Bone marrow (tissue), 2 donors: ENCODE results near the gene VANGL1.

Source experiments
- DNase-seq, 2 donors: peaks; one replicate each; lab custom pipeline; 2025; lab: John Stamatoyannopoulos, UW

Gene VANGL1

GRCh38 chr1:115705085-115705951 is 63.5 kb downstream of the VANGL1 start:
- no peak for DNase-seq

GRCh38 chr1:115705963-115706362 is 64.2 kb downstream of the VANGL1 start:
- DNase-seq: no peak

- DNase-seq: peak in 1 of 2 donors; percentile 3
These were observed 65.0 kb downstream of the VANGL1 start for GRCh38 chr1:115706587-115707425.

- DNase-seq: no peak
These were observed 69.3 kb downstream of the VANGL1 start for GRCh38 chr1:115710859-115711624.

GRCh38 chr1:115712911-115713609 is 71.3 kb downstream of the VANGL1 start:
- no peak for DNase-seq

GRCh38 chr1:115713906-115714305 is 72.1 kb downstream of the VANGL1 start:
- DNase-seq: no peak

GRCh38 chr1:115714572-115715141 is 72.9 kb downstream of the VANGL1 start:
- no peak for DNase-seq

- DNase-seq: no peak
These were observed 75.8 kb downstream of the VANGL1 start for GRCh38 chr1:115717541-115717940.

- DNase-seq: no peak
These were observed 76.4 kb downstream of the VANGL1 start for GRCh38 chr1:115718011-115718754.

- no peak for DNase-seq
These were observed 77.5 kb downstream of the VANGL1 start for GRCh38 chr1:115719285-115719684.

GRCh38 chr1:115722221-115722620 is 80.5 kb downstream of the VANGL1 start:
- no peak for DNase-seq

GRCh38 chr1:115723756-115724155 is 82.0 kb downstream of the VANGL1 start:
- DNase-seq: no peak

GRCh38 chr1:115725600-115725999 is 83.8 kb downstream of the VANGL1 start:
- no peak for DNase-seq

GRCh38 chr1:115726161-115726560 is 84.4 kb downstream of the VANGL1 start:
- DNase-seq: no peak

- DNase-seq: no peak
These were observed 84.8 kb downstream of the VANGL1 start for GRCh38 chr1:115726570-115726969.

- DNase-seq: peak in 1 of 2 donors; percentile 20
These were observed 86.0 kb downstream of the VANGL1 start for GRCh38 chr1:115727706-115728249.

GRCh38 chr1:115728341-115728740 is 86.6 kb downstream of the VANGL1 start:
- DNase-seq: no peak

- DNase-seq: no peak
These were observed 88.0 kb downstream of the VANGL1 start for GRCh38 chr1:115729756-115730155.

GRCh38 chr1:115732316-115732715 is 90.5 kb downstream of the VANGL1 start:
- no peak for DNase-seq

GRCh38 chr1:115740811-115741210 is 99.0 kb downstream of the VANGL1 start:
- no peak for DNase-seq
